K562 (cell line): ENCODE data around the gene NABP1. TPM values are rescaled to one million over a fixed set of nuclear protein-coding genes. Genes with fewer than 3 reads are reported as not detected.

Source experiments
- ASH1L ChIP-seq: fragments of 450-650 bp; IDR thresholded peaks from 2 replicates; pipeline ENCODE4 v1.6.1; 2018; ENCODE audit warnings: borderline replicate concordance, mild to moderate bottlenecking, low read depth; ENCODE audit not compliant: partially characterized antibody
- FOS ChIP-seq: IDR thresholded peaks from 3 replicates; pipeline ENCODE4 v1.6.1; 2011; ENCODE audit not compliant: insufficient read length; ENCODE audit errors: extremely low read depth
- GATA2 ChIP-seq: sonication (generic); formaldehyde crosslinking; IDR thresholded peaks from 2 replicates; pipeline ENCODE4 v1.4.0; 2020; ENCODE audit warnings: mild to moderate bottlenecking, missing genetic modification reagents
- GATAD2A ChIP-seq: fragments of 450-650 bp; IDR thresholded peaks from 2 replicates; pipeline ENCODE4 v1.6.1; 2017
- HDAC1 ChIP-seq, 2 experiments: fragments of 450-650 bp; IDR thresholded peaks; 2 replicates each; pipeline ENCODE4 v1.6.1; 2016 to 2017; ENCODE audit warnings: inconsistent platforms in 1 of 2, mild to moderate bottlenecking in 1 of 2, moderate library complexity in 1 of 2
- MCM7 ChIP-seq, 2 experiments: fragments of 450-650 bp; IDR thresholded peaks; 2 replicates each; pipeline ENCODE4 v1.6.1; 2016 to 2018
- MYBL2 ChIP-seq, 2 experiments: fragments of 450-650 bp in 1 of 2; sonication (generic) in 1 of 2; formaldehyde crosslinking in 1 of 2; IDR thresholded peaks; 2 replicates each; pipeline versions ENCODE4 v1.6.1 to v1.8.1; 2017 to 2022; ENCODE audit warnings: borderline replicate concordance in 1 of 2, inconsistent platforms in 1 of 2, low read depth in 1 of 2, mild to moderate bottlenecking in 1 of 2, missing genetic modification reagents in 1 of 2, moderate library complexity in 1 of 2
- PRPF4 ChIP-seq: fragments of 200-400 bp; formaldehyde crosslinking; IDR thresholded peaks from one replicate; pipeline ENCODE4 v1.6.1; 2017; ENCODE audit warnings: low read length, low read depth, mild to moderate bottlenecking; ENCODE audit not compliant: insufficient read depth, poor library complexity, severe bottlenecking
- PTBP1 ChIP-seq: fragments of 200-400 bp; formaldehyde crosslinking; IDR thresholded peaks from 2 replicates; pipeline ENCODE4 v1.6.1; 2017; ENCODE audit warnings: low read depth, low read length
- XRCC3 ChIP-seq: fragments of 450-650 bp; IDR thresholded peaks from 2 replicates; pipeline ENCODE4 v1.6.1; 2017; ENCODE audit warnings: mild to moderate bottlenecking, moderate library complexity
- ZBTB2 ChIP-seq: fragments of 450-650 bp; IDR thresholded peaks from 2 replicates; pipeline ENCODE4 v1.6.1; 2016; ENCODE audit warnings: antibody characterized with exemption
- ZBTB8A ChIP-seq: fragments of 450-650 bp; IDR thresholded peaks from 2 replicates; pipeline ENCODE4 v1.6.1; 2018; ENCODE audit warnings: mild to moderate bottlenecking, moderate library complexity; ENCODE audit not compliant: partially characterized antibody
- ZNF140 ChIP-seq: fragments of 250-450 bp; sonication (Bioruptor Pico); IDR thresholded peaks from 2 replicates; pipeline ENCODE4 v1.8.0; 2021; ENCODE audit warnings: moderate library complexity, mild to moderate bottlenecking, inconsistent platforms
- ZNF239 ChIP-seq: fragments of 250-450 bp; sonication (Bioruptor Pico); IDR thresholded peaks from 2 replicates; pipeline ENCODE4 v1.4.0; 2020; ENCODE audit warnings: mild to moderate bottlenecking
- polyA plus RNA-seq, 8 experiments: library from polyadenylated mRNA; depleted of rRNA in 4 of 8; stranded (reverse) in 5 of 8; unstranded in 3 of 8; fragments of >200 nt; fragmentation: Nextera tagmentation in 2 of 8; fragmentation: Illumina TruSeq in 1 of 8; extraction: Ambion mirVana in 2 of 8; extraction: Trizol in 1 of 8; gene quantifications; 2 replicates each; pipeline versions ENCODE4 v1.2.1 to v1.2.3, GENCODE V29; 2011 to 2014; ENCODE audit warnings: inconsistent platforms in 1 of 8, missing spikeins in 1 of 8
- total RNA-seq, 7 experiments: library from RNA; depleted of rRNA in 6 of 7; stranded (reverse); fragments of >200 nt in 6 of 7; fragmentation: Illumina TruSeq in 2 of 7; extraction: Trizol in 2 of 7; gene quantifications; 2 replicates each; pipeline versions ENCODE4 v1.2.1 to v1.2.3, GENCODE V29; 2011 to 2021; ENCODE audit warnings: low replicate concordance in 1 of 7
- TF ChIP-seq, protein P1 (sequence below): fragments of 450-650 bp; IDR thresholded peaks from 2 replicates; pipeline ENCODE4 v1.6.1; 2016; ENCODE audit warnings: mild to moderate bottlenecking
- TF ChIP-seq, protein P2 (sequence below): fragments of 450-650 bp; IDR thresholded peaks from 2 replicates; pipeline ENCODE4 v1.6.1; 2017; ENCODE audit warnings: antibody characterized with exemption
- TF ChIP-seq, protein P3 (sequence below): fragments of 250-450 bp; sonication (Bioruptor Pico); IDR thresholded peaks from 2 replicates; pipeline ENCODE4 v1.4.0; 2020; ENCODE audit warnings: mild to moderate bottlenecking, moderate library complexity

Gene NABP1
- total and polyA plus RNA-seq, 9 of the 15 experiments (the other 6 are each of a cell fraction or from before 2014, with no cell fraction given): 12.8 to 44.0 (median 20.2) TPM

DNA sequence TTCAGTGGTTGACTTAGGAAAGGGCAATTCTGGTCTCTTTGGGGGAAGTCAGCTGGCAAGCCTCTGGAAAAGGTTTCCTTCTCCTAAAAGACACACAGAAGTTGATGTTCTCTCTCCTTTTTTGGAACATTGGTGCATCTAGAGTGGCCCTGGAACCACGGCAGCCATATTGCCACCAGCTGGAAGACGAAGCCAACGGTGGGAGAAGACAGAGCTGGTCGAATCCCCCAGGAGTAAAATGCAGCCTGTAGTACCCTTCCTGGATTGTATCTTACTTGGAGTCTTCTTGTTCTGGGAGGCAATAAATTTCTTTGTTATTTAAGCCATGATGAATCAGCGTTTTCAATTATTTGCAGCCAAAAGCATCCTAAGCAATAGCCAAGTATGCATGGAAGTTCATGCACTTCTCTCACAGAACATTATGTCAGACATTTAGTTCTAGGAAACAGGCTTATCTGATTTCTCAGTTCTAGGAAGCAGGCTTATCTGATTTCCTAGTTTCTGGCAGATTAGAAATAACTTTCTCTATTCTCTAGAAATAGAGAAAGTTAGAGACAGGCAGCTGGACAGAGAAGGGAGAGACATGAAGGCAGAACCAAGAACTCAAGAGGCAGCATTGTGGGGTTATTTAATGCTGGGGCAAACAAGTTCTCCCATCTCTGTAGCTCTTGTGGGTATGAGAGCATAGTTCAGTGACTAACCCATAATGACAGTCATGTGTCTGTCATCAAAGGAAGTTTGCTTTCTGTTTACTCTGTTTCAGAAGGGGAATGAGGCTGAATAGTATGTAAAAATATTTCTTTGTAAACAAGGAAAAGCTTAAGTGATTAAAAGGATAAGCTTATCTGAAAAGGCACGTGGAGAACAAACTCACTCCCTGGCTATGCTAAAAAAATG lies 40.5 kb upstream of the NABP1 start (continued):
- TF ChIP-seq, protein P1, sequence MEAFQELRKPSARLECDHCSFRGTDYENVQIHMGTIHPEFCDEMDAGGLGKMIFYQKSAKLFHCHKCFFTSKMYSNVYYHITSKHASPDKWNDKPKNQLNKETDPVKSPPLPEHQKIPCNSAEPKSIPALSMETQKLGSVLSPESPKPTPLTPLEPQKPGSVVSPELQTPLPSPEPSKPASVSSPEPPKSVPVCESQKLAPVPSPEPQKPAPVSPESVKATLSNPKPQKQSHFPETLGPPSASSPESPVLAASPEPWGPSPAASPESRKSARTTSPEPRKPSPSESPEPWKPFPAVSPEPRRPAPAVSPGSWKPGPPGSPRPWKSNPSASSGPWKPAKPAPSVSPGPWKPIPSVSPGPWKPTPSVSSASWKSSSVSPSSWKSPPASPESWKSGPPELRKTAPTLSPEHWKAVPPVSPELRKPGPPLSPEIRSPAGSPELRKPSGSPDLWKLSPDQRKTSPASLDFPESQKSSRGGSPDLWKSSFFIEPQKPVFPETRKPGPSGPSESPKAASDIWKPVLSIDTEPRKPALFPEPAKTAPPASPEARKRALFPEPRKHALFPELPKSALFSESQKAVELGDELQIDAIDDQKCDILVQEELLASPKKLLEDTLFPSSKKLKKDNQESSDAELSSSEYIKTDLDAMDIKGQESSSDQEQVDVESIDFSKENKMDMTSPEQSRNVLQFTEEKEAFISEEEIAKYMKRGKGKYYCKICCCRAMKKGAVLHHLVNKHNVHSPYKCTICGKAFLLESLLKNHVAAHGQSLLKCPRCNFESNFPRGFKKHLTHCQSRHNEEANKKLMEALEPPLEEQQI: 0 out of 2 replicates have a peak, but pooled peaks have one; percentile 39
- no peak for TF ChIP-seq ZBTB2
- peak in 1 of 2 experiments; percentile 52; a peak in 2 of 4 replicates for TF ChIP-seq HDAC1 (IDR thresholded peaks at IDR 0.05)
- no peak for TF ChIP-seq ZNF140 (CRISPR knock-in tag)
- no peak for TF ChIP-seq ZBTB8A
- TF ChIP-seq, protein P2, sequence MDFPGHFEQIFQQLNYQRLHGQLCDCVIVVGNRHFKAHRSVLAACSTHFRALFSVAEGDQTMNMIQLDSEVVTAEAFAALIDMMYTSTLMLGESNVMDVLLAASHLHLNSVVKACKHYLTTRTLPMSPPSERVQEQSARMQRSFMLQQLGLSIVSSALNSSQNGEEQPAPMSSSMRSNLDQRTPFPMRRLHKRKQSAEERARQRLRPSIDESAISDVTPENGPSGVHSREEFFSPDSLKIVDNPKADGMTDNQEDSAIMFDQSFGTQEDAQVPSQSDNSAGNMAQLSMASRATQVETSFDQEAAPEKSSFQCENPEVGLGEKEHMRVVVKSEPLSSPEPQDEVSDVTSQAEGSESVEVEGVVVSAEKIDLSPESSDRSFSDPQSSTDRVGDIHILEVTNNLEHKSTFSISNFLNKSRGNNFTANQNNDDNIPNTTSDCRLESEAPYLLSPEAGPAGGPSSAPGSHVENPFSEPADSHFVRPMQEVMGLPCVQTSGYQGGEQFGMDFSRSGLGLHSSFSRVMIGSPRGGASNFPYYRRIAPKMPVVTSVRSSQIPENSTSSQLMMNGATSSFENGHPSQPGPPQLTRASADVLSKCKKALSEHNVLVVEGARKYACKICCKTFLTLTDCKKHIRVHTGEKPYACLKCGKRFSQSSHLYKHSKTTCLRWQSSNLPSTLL: no peak
- no peak; the same call in 1 of the 2 replicates for TF ChIP-seq ZNF239
- TF ChIP-seq XRCC3: no peak
- TF ChIP-seq ASH1L: no peak
- no peak for TF ChIP-seq PTBP1
- peak; percentile 73; the same call in 1 of the 2 replicates for TF ChIP-seq GATA2
- 0 out of 2 replicates have a peak, but pooled peaks have one; percentile 41 for TF ChIP-seq GATAD2A
- TF ChIP-seq, protein P3, sequence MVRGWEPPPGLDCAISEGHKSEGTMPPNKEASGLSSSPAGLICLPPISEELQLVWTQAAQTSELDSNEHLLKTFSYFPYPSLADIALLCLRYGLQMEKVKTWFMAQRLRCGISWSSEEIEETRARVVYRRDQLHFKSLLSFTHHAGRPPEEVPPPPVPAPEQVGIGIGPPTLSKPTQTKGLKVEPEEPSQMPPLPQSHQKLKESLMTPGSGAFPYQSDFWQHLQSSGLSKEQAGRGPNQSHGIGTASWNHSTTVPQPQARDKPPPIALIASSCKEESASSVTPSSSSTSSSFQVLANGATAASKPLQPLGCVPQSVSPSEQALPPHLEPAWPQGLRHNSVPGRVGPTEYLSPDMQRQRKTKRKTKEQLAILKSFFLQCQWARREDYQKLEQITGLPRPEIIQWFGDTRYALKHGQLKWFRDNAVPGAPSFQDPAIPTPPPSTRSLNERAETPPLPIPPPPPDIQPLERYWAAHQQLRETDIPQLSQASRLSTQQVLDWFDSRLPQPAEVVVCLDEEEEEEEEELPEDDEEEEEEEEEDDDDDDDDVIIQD (CRISPR knock-in tag): no peak
- TF ChIP-seq PRPF4: no peak
- TF ChIP-seq MCM7 (IDR thresholded peaks at IDR 0.05): no peak
- TF ChIP-seq MYBL2 (IDR thresholded peaks at IDR 0.05; ENCODE audit: low read depth): no peak
- TF ChIP-seq MYBL2 (CRISPR knock-in tag; IDR thresholded peaks at IDR 0.05; ENCODE audit: borderline replicate concordance): no peak
- TF ChIP-seq FOS: no peak
